Smooth muscle cell of trachea (primary cell): ENCODE measurements around the gene OR5D16. TPM values are rescaled to one million over a fixed set of nuclear protein-coding genes. Genes with fewer than 3 reads are reported as not detected.

Experiments
- total RNA-seq: library from RNA; depleted of rRNA; stranded (reverse); fragments of >200 nt; gene quantifications from 2 replicates; pipeline ENCODE4 v1.2.1, GENCODE V29; 2014

Gene OR5D16
- total RNA-seq: not detected in 2 replicates

DNA sequence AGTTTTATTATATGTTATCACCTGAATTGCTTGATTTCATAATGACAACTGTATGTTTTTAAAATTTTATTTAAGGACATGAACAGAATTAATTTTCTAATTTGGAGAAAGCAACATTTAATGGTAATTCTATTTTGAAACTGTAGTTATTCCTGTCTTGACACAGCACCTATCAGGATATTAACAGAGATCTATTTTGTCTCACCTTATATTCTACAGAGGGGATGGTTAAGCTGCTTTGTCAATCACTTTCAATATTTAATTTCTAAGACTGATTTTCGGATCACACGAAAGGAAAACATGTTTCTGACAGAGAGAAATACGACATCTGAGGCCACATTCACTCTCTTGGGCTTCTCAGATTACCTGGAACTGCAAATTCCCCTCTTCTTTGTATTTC is at the start of gene OR5D16:
OR5D16 (plus strand) TSS at position 301 of the 400 bp plus-strand sequence; CDS start at position 301, 0 bp downstream.

GRCh38 chr11:55795256-55795655 is 43.3 kb upstream of the OR5D16 start, which contains the start of gene OR5D14:
Gene OR5D14, plus strand, starts transcription at chr11:55795556. Its CDS starts 0 bp downstream, at chr11:55795556.

DNA sequence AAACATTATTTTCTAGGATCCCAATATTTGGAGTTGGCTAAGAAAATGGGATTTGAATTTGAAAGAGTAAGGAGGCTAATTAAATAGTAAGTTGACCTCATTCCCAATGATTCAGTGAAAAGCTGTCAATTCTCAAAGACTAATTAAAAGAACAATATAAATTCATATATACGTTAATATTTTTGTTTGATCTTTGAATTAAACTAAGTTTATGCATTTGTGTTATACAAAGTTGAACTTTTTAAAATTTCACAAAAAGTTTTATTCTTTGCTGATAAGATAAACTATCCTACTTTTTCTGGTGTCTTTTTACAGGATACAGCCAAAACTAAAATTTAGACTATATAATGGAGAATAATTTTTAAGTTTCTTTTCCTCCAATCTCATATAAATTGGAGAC is 27.5 kb upstream of the OR5D16 start, which contains the start of gene OR5L1:
OR5L1 (plus strand) TSS at position 301 of the 400 bp plus-strand sequence. CDS start 100 bp downstream, outside the sequence.

GRCh38 chr11:55819330-55819729 is 19.2 kb upstream of the OR5D16 start, which contains the start of gene OR5D18:
Gene OR5D18, plus strand, starts transcription at chr11:55819630. Its CDS starts 0 bp downstream, at chr11:55819630.

DNA sequence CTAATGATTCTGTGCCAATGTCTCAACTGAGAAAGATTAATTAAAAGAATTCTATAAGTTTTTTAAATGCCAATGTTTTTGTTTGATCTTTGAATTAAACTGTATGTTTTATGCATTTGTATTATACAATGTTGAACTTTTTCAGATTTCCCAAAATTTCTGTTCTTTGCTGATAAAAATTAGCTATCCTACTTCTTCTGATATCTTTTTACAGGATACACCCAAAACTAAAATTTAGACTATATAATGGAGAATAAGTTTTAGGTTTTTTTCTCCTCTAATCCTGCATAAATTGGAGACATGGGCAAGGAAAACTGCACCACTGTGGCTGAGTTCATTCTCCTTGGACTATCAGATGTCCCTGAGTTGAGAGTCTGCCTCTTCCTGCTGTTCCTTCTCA is 11.6 kb upstream of the OR5D16 start, which contains the start of gene OR5L2:
OR5L2 (plus strand) TSS at position 301 of the 400 bp plus-strand sequence; CDS start at position 301, 0 bp downstream.

GRCh38 chr11:55882997-55883396 is 44.4 kb downstream of the OR5D16 start, which contains the start of gene TRIM51:
Gene TRIM51, plus strand, starts transcription at chr11:55883297. Its CDS starts 2,132 bp downstream, at chr11:55885429.

Other genes with a start within 250 kb of the OR5D16 start
- not detected in 2 replicates for gene OR4C11, start 231.1 kb upstream of the OR5D16 start, total RNA-seq
- gene OR4P4, start 203.6 kb upstream of the OR5D16 start, total RNA-seq: not detected in 2 replicates
- not detected in 2 replicates for gene OR4S2, start 190.4 kb upstream of the OR5D16 start, total RNA-seq
- gene OR4C6, start 176.6 kb upstream of the OR5D16 start, total RNA-seq: not detected in 2 replicates
- not detected in 2 replicates for gene OR5D13, start 65.3 kb upstream of the OR5D16 start, total RNA-seq
- gene OR5D14, start 43.2 kb upstream of the OR5D16 start, total RNA-seq: not detected in 2 replicates
- gene OR5L1, start 27.4 kb upstream of the OR5D16 start, total RNA-seq: not detected in 2 replicates
- gene OR5D18, start 19.1 kb upstream of the OR5D16 start, total RNA-seq: not detected in 2 replicates
- not detected in 2 replicates for gene OR5L2, start 11.5 kb upstream of the OR5D16 start, total RNA-seq
- not detected in 2 replicates for gene TRIM51, start 44.5 kb downstream of the OR5D16 start, total RNA-seq
- not detected in 2 replicates for gene OR5W2, start 75.8 kb downstream of the OR5D16 start, total RNA-seq
- not detected in 2 replicates for gene OR5I1, start 97.6 kb downstream of the OR5D16 start, total RNA-seq
- gene OR10AG1, start 131.2 kb downstream of the OR5D16 start, total RNA-seq: not detected in 2 replicates
- not detected in 2 replicates for gene OR5F1, start 155.9 kb downstream of the OR5D16 start, total RNA-seq
- not detected in 2 replicates for gene OR5AS1, start 188.9 kb downstream of the OR5D16 start, total RNA-seq